Measurements from ENCODE around the gene ZNF391.

ZNF391 gene

DNA sequence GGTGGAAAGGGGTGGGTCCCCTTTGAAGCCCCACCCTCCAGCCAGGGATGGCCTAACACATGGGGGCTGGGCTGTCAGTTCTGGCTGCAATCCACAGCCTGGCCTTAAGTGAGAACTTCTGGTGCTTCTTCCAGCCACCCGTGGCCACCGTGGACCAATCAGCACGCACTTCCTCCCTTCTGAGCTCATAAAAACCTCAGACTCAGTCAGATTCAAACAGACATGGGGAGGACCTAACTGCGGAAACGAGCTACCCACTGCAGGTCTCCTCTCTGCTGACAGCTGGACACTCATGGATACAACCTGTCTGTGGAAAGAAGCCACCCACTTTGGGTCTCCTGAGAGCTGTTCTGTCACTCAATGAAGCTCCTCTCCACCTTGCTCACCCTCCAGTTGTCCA lies 20.4 kb upstream of the ZNF391 start:
- H2AK5ac ChIP-seq (ENCODE audit: low read length) = no peak overlapping the region
- no peak overlapping the region for H3K4me2 ChIP-seq (ENCODE audit: low read length)
- H3K27me3 ChIP-seq (ENCODE audit: insufficient read depth, low read length) = no peaks in the 10 kb centered on the region
- H3K9me3 ChIP-seq (ENCODE audit: insufficient read depth, low read depth, low read length) = peaks cover 10% of the 10 kb centered on the region
- no peak overlapping the region for H3K9ac ChIP-seq (ENCODE audit: low read length)
- H4K12ac ChIP-seq (ENCODE audit: low read depth, low read length) = no peak overlapping the region
- no peak overlapping the region for H3K23ac ChIP-seq (ENCODE audit: low read length)
- DNase-seq = no peak
- H3K4ac ChIP-seq (ENCODE audit: low read depth, low read length) = no peak overlapping the region
- no CpG with 5 or more reads among the region's 5 CpGs for WGBS (ENCODE audit: extremely low coverage, insufficient coverage, insufficient read length)
- no peaks in the 10 kb centered on the region for H3K79me2 ChIP-seq (ENCODE audit: control insufficient read depth, insufficient read depth, low read length, poor library complexity)
- H3K4me3 ChIP-seq (ENCODE audit: low read depth, low read length) = no peak overlapping the region
- H3K27ac ChIP-seq (ENCODE audit: low read depth, low read length) = no peak overlapping the region
- H3K18ac ChIP-seq (ENCODE audit: low read length) = no peak overlapping the region
- H2AFZ ChIP-seq (ENCODE audit: insufficient read depth, low read length, poor library complexity) = no peak overlapping the region
- H2BK120ac ChIP-seq (ENCODE audit: insufficient read depth, low read length, poor library complexity) = no peak overlapping the region
- no peak overlapping the region for H3K14ac ChIP-seq (ENCODE audit: low read length)
- no peaks in the 10 kb centered on the region for H3K4me1 ChIP-seq (ENCODE audit: control insufficient read depth in 1 of 2, insufficient read depth in 2 of 2, low read length in 2 of 2)
- no peak overlapping the region for H2BK5ac ChIP-seq (ENCODE audit: low read depth, low read length, poor library complexity)
- no peaks in the 10 kb centered on the region for H3K79me1 ChIP-seq (ENCODE audit: low read length)
- H4K91ac ChIP-seq (ENCODE audit: low read depth, low read length) = no peak overlapping the region
- H2BK12ac ChIP-seq (ENCODE audit: low read length) = no peak overlapping the region
- H3K36me3 ChIP-seq (ENCODE audit: control insufficient read depth in 1 of 2, insufficient read depth in 2 of 2, low read length in 2 of 2) = no peaks in the 10 kb centered on the region
- H4K8ac ChIP-seq (ENCODE audit: low read depth, low read length) = no peak overlapping the region

DNA sequence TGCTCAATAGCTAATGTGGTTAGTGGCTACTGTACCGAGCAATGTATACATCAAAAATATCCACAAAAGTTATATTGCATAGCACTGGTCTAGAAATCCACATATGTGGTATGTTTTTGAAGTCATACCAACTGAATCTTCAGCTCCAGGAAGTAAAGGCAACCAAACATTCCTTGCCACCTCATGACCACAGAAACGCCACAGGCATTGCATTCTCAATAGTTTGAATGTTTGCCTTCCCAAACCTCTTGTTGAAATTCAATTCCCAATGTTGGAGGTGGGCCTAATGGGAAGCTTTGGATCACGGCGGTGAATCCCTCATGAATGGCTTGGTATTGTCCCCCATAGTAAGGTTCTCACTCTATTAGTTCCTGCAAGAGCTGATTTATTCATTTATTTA lies 18.2 kb upstream of the ZNF391 start:
- Histone ChIP-seq H3K4ac (ENCODE audit: low read depth, low read length) (no peak overlapping the region), H4K12ac (ENCODE audit: low read depth, low read length) (no peak overlapping the region), H2BK120ac (ENCODE audit: insufficient read depth, low read length, poor library complexity) (no peak overlapping the region), H3K79me2 (ENCODE audit: control insufficient read depth, insufficient read depth, low read length, poor library complexity) (no peaks in the 10 kb centered on the region), H2BK12ac (ENCODE audit: low read length) (no peak overlapping the region), H3K27ac (ENCODE audit: low read depth, low read length) (no peak overlapping the region), H3K18ac (ENCODE audit: low read length) (no peak overlapping the region), H4K91ac (ENCODE audit: low read depth, low read length) (no peak overlapping the region), H3K14ac (ENCODE audit: low read length) (no peak overlapping the region), H3K79me1 (ENCODE audit: low read length) (no peaks in the 10 kb centered on the region), H3K4me2 (ENCODE audit: low read length) (no peak overlapping the region), H3K4me3 (ENCODE audit: low read depth, low read length) (no peak overlapping the region), H3K27me3 (ENCODE audit: insufficient read depth, low read length) (no peaks in the 10 kb centered on the region), H3K9me3 (ENCODE audit: insufficient read depth, low read depth, low read length) (peaks cover 10% of the 10 kb centered on the region), H3K23ac (ENCODE audit: low read length) (no peak overlapping the region), H3K9ac (ENCODE audit: low read length) (no peak overlapping the region), H4K8ac (ENCODE audit: low read depth, low read length) (no peak overlapping the region), H2AK5ac (ENCODE audit: low read length) (no peak overlapping the region), H3K36me3 (ENCODE audit: control insufficient read depth in 1 of 2, insufficient read depth in 2 of 2, low read length in 2 of 2) (no peaks in the 10 kb centered on the region), H2AFZ (ENCODE audit: insufficient read depth, low read length, poor library complexity) (no peak overlapping the region), H2BK5ac (ENCODE audit: low read depth, low read length, poor library complexity) (no peak overlapping the region), H3K4me1 (ENCODE audit: control insufficient read depth in 1 of 2, insufficient read depth in 2 of 2, low read length in 2 of 2) (no peaks in the 10 kb centered on the region)
- no CpG with 5 or more reads among the region's 4 CpGs for WGBS (ENCODE audit: extremely low coverage, insufficient coverage, insufficient read length)
- DNase-seq = no peak

DNA sequence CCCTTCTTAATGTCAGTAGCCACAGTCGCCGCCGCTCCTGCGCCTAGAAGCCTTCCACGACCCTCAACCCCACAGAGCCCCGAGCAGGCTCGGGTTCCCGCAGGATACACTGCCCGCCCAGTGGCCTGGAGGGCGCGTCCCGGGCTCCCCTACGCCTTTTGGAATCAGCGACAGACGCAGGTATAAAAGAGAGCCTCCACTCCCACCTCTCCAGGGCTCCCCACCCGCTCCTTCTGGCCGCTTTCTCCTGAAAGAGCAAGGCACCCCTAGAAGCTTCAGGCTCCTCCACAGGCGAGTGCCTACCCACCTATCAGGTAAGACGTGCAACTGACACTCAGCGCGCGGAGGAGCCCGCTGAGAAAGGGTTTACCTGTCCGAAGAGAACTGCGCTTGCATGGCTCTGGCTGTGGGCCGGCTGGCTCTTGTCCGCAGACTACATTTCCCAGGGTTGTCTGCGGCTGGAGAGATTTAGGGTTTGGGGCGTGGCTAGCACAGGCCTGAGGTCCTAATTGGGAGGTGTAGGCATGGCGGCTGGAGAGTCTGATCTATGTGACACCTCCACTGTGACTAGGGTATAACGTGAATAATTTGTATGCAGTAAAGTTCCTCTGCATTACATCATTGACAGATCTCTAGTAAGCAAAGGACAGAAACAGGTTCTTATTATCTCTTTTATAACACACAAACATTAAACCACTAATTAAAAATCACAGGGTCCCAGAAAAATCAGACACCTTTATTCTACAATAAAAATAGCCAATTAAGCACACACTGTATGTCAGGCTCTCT lies 13.5 kb upstream of the ZNF391 start:
- Histone ChIP-seq H3K9me3 (ENCODE audit: insufficient read depth, low read depth, low read length) (no peaks in the 10 kb centered on the region), H3K23ac (ENCODE audit: low read length) (no peak overlapping the region), H2BK12ac (ENCODE audit: low read length) (no peak overlapping the region), H4K8ac (ENCODE audit: low read depth, low read length) (peak overlapping the region; percentile 59), H3K9ac (ENCODE audit: low read length) (peak overlapping the region; percentile 3), H3K79me2 (ENCODE audit: control insufficient read depth, insufficient read depth, low read length, poor library complexity) (no peaks in the 10 kb centered on the region), H3K4me3 (ENCODE audit: low read depth, low read length) (peak overlapping the region; percentile 73), H3K14ac (ENCODE audit: low read length) (peak overlapping the region; percentile 14), H3K27ac (ENCODE audit: low read depth, low read length) (no peak overlapping the region), H2BK120ac (ENCODE audit: insufficient read depth, low read length, poor library complexity) (no peak overlapping the region), H2BK5ac (ENCODE audit: low read depth, low read length, poor library complexity) (peak overlapping the region; percentile 18), H3K27me3 (ENCODE audit: insufficient read depth, low read length) (no peaks in the 10 kb centered on the region), H2AFZ (ENCODE audit: insufficient read depth, low read length, poor library complexity) (peak overlapping the region; percentile 88), H3K4me1 (ENCODE audit: control insufficient read depth in 1 of 2, insufficient read depth in 2 of 2, low read length in 2 of 2) (no peaks in the 10 kb centered on the region), H3K79me1 (ENCODE audit: low read length) (no peaks in the 10 kb centered on the region), H4K91ac (ENCODE audit: low read depth, low read length) (no peak overlapping the region), H3K4me2 (ENCODE audit: low read length) (peak overlapping the region; percentile 65), H3K36me3 (ENCODE audit: control insufficient read depth in 1 of 2, insufficient read depth in 2 of 2, low read length in 2 of 2) (no peaks in the 10 kb centered on the region), H2AK5ac (ENCODE audit: low read length) (no peak overlapping the region), H3K4ac (ENCODE audit: low read depth, low read length) (no peak overlapping the region), H4K12ac (ENCODE audit: low read depth, low read length) (no peak overlapping the region), H3K18ac (ENCODE audit: low read length) (no peak overlapping the region)
- whole genome bisulfite sequencing (ENCODE audit: extremely low coverage, insufficient coverage, insufficient read length) = no CpG with 5 or more reads among the region's 31 CpGs
- DNase-seq = peak; percentile 26 to 51

DNA sequence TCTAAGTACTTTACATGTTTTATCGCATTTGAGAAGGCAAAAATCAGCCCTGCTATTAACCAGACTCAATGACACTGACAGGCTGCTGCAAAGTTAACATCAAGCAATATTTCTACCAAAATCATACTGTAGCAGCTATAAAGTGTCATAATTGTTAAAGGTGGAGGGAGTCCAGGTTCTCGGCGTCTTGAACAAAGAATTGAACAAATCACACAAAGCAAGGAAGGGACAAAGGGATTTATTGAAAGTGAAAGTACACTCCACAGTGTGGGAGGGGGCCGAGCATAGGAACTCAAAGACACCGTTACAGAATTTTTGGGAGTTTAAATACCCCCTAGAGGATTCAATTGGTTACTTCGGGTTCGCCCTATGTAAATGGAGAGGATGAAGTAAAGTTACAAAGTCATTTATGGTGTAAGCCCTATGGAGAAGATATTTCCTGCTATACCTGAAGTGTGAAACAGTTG lies 12.9 kb upstream of the ZNF391 start:
- Histone ChIP-seq H2AFZ (ENCODE audit: insufficient read depth, low read length, poor library complexity) (no peak overlapping the region), H3K9ac (ENCODE audit: low read length) (no peak overlapping the region), H3K18ac (ENCODE audit: low read length) (no peak overlapping the region), H3K9me3 (ENCODE audit: insufficient read depth, low read depth, low read length) (no peaks in the 10 kb centered on the region), H2AK5ac (ENCODE audit: low read length) (no peak overlapping the region), H2BK5ac (ENCODE audit: low read depth, low read length, poor library complexity) (no peak overlapping the region), H3K4me1 (ENCODE audit: control insufficient read depth in 1 of 2, insufficient read depth in 2 of 2, low read length in 2 of 2) (no peaks in the 10 kb centered on the region), H2BK120ac (ENCODE audit: insufficient read depth, low read length, poor library complexity) (no peak overlapping the region), H3K36me3 (ENCODE audit: control insufficient read depth in 1 of 2, insufficient read depth in 2 of 2, low read length in 2 of 2) (no peaks in the 10 kb centered on the region), H2BK12ac (ENCODE audit: low read length) (no peak overlapping the region), H4K12ac (ENCODE audit: low read depth, low read length) (no peak overlapping the region), H3K27ac (ENCODE audit: low read depth, low read length) (no peak overlapping the region), H4K8ac (ENCODE audit: low read depth, low read length) (no peak overlapping the region), H4K91ac (ENCODE audit: low read depth, low read length) (no peak overlapping the region), H3K27me3 (ENCODE audit: insufficient read depth, low read length) (no peaks in the 10 kb centered on the region), H3K79me2 (ENCODE audit: control insufficient read depth, insufficient read depth, low read length, poor library complexity) (no peaks in the 10 kb centered on the region), H3K4me3 (ENCODE audit: low read depth, low read length) (no peak overlapping the region), H3K79me1 (ENCODE audit: low read length) (no peaks in the 10 kb centered on the region), H3K4me2 (ENCODE audit: low read length) (no peak overlapping the region), H3K4ac (ENCODE audit: low read depth, low read length) (no peak overlapping the region), H3K23ac (ENCODE audit: low read length) (no peak overlapping the region), H3K14ac (ENCODE audit: low read length) (no peak overlapping the region)
- no peak for DNase-seq
- no CpG with 5 or more reads among the region's 7 CpGs for WGBS (ENCODE audit: extremely low coverage, insufficient coverage, insufficient read length)
